ENCODE results near the gene CEP120.

The CEP120 gene

GRCh38 chr5:123297198-123297831, 125.9 kb downstream of the CEP120 start:
- DNase-seq, result no peak

Measured in CD4-positive, alpha-beta T cell treated with Interferon alpha-2 for 1 hour (primary cell).